Stimulated activated CD8-positive, alpha-beta memory T cell treated with anti-CD3 and anti-CD28 coated beads, Interleukin-4, amount 100 ng/mL, for 1 hour (primary cell): Measurements from ENCODE around the gene OR8B3.
A peak's percentile ranks its signal among the peaks of the same experiment; 100 is the strongest.
"Not testable (repeated sequence)": the region's sequence is repeated elsewhere in the genome, so short reads cannot be mapped to it uniquely, and the experiment has no call there.

Source experiments
- DNase-seq, 2 donors: peaks; one replicate each; pipeline ENCODE4 v3.0.0-alpha.2; 2020; ENCODE audit warnings: low read depth in 2 of 2, low spot score in 1 of 2

The OR8B3 gene

GRCh38 chr11:124398924-124399323 lies at the start of gene OR8B3:
OR8B3 (minus strand) TSS chr11:124399024; CDS start chr11:124397351, 1,673 bp downstream.
- DNase-seq = no peak

- no peak for DNase-seq
These were observed 48.1 kb upstream of the OR8B3 start for GRCh38 chr11:124446916-124447315.

GRCh38 chr11:124445646-124446150 lies 46.9 kb upstream of the OR8B3 start, which contains the start of gene OR8B8:
OR8B8 (minus strand) TSS chr11:124445696; CDS start chr11:124441085, 4,611 bp downstream.
- DNase-seq = no peak

- DNase-seq = no peak
These were observed 44.0 kb upstream of the OR8B3 start for GRCh38 chr11:124442847-124443246.

DNA sequence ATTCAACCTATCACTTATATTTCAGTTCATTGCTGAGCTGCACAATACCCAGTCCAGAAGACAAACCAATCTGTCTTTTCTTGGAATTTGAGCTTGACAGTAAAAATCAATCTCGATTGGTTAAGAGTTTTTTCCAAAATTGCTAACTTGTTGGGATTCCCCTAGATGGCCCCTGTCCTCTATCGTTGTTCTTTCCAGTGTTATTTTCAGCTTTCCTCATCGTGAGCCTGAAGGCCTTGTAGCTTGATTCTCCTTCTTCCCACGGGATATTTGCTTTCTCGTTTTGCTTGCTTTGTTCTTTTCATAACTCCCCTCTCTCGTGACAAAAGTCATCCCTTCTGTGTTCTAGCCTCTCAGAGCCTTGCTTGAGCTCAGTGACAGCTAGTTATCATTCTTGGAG lies 43.6 kb upstream of the OR8B3 start:
- DNase-seq = no peak

DNA sequence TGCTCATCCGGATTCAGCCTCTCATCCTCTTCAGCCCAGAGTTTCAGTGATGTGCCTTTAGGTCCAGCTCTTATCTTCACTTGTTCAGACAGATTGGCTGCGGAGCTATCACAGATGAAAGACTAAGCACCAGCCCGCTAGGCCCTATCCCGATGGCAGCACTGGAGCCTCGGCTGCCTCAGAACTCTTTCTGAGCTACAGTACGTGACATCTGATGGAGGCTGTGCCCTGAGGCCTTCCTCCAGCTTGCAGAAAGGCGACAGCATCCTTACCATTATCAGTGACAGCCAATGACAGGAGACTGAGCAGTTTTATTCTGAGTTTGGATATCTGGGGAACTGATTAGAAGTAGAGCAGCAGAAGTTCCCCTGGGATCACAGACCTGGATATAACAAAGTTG lies 42.7 kb upstream of the OR8B3 start:
- DNase-seq = no peak

- no peak for DNase-seq
These were observed 42.3 kb upstream of the OR8B3 start for GRCh38 chr11:124441081-124441480.

- no peak for DNase-seq
These were observed 41.8 kb upstream of the OR8B3 start for GRCh38 chr11:124440608-124441007.

GRCh38 chr11:124434699-124435098 lies 35.9 kb upstream of the OR8B3 start:
- no peak for DNase-seq

GRCh38 chr11:124429599-124429998 lies 30.8 kb upstream of the OR8B3 start:
- no peak for DNase-seq

- no peak for DNase-seq
These were observed 25.6 kb upstream of the OR8B3 start, which contains the start of gene OR8B4 for GRCh38 chr11:124424384-124424921. OR8B4 (minus strand) TSS chr11:124424871; CDS start chr11:124424871, 0 bp downstream.

DNA sequence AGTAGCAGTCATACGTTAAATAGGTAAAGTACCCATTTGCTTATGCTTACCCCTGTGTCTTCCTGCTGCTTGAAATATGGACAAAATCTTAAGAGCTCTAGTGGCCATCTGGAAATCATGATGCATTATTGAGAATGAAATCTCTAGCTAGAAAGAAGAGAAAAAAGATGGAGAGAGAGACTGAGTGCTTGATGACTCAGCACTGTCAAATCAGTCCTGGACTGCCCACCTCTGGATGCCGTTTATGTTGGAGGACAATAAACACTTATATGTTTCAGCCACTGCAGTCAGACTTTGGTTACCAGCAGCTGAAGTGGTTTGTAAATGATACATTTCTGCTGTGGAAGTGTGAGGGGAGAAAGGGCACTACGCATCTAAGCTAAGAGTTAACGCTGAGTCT lies 22.2 kb upstream of the OR8B3 start:
- no peak for DNase-seq

- DNase-seq = no peak
These were observed 16.6 kb upstream of the OR8B3 start for GRCh38 chr11:124415356-124415923.

DNA sequence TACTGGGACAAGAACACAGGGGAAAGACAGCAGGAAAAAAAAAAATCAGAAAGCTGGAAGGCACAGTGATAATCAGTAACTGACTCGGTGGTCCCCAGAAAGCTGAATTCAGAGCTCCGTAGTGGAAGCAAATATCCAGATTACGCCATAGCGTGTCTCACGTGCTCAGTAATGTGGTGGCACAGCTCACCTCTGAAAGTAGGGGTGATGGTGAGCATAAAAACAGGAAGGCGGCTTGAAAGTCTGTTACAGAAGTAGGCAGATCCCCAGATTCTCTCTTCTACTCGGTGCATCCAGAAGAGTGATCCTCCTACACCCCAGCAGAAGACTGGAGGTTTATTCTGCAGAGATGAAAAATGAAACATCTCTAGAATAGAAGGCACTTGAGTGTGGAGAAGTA lies 11.1 kb upstream of the OR8B3 start:
- no peak for DNase-seq

- DNase-seq = no peak
These were observed 6.8 kb upstream of the OR8B3 start for GRCh38 chr11:124405581-124405980.

- DNase-seq = not testable (repeated sequence)
These were observed 4.4 kb upstream of the OR8B3 start for GRCh38 chr11:124403186-124403585.

- DNase-seq = peak in 1 of 2 donors; percentile 3
These were observed 3.6 kb upstream of the OR8B3 start for GRCh38 chr11:124402326-124402922.

DNA sequence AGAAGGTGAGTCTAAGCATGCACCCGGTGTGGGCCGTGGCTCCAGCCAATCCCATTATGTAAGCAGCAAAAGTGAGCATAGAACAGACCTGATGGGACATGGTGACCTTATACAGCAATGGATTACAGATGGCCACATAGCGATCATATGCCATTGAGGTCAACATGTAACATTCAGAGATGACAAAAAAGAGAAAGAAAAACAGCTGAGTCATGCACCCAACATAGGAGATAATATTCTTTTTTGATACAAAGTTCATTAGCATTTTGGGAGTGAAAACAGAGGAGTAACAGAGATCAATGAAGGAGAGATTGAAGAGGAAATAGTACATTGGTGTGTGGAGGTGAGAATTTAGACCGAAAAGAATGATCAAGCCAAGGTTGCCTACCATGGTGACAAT lies 2.0 kb downstream of the OR8B3 start:
- not testable (repeated sequence) for DNase-seq

DNA sequence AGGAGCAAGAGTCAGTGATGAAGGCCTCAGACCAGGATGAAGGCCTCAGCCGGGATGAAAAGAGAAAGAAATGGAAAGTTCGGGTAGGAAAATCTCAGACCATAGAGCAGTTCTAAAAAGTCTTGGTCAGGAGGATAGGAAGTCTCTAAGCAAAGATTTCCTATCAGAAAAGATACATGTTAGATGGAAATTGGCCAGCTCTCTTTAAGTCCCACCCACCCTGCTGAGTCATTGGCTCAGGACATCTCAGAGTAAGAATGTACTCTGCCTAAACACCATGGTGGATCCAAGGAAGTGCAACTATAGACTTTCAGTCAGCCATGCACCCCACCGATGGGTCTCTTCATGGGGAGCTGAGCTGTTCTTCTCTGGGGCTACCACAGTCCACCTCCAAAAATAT lies 4.4 kb downstream of the OR8B3 start:
- no peak for DNase-seq

- DNase-seq = no peak
These were observed 14.4 kb downstream of the OR8B3 start, which contains the start of gene OR8B2 for GRCh38 chr11:124384399-124384798. OR8B2 (minus strand) TSS chr11:124384499; CDS start chr11:124383343, 1,156 bp downstream.

GRCh38 chr11:124382857-124383256 lies 16.0 kb downstream of the OR8B3 start:
- DNase-seq = not testable (repeated sequence)

DNA sequence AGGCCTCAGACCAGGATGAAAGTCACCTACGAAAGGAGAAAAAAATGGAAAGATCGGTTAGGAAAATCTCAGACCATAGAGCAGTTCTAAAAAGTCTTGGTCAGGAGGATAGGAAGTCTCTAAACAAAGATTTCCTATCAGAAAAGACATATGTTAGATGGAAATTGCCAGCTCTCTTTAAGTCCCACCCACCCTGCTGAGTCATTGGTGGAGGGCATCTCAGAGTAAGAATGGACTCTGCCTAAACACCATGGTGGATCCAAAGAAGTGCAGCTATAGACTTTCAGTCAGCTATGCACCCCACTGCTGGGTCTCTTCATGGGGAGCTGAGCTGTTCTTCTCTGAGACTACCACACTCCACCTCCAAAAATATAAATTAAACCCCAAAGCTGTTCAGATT lies 18.2 kb downstream of the OR8B3 start:
- no peak for DNase-seq
